NCI-H187 (cell line): ENCODE data around the gene RTEL1.
A peak's percentile ranks its signal among the peaks of the same experiment; 100 is the strongest.
"Not testable (repeated sequence)": the region's sequence is repeated elsewhere in the genome, so short reads cannot be mapped to it uniquely, and the experiment has no call there.

Experiments
- DNase-seq, 2 experiments: peaks; one replicate each; lab custom pipeline; 2025; lab: John Stamatoyannopoulos, UW

The RTEL1 gene

DNA sequence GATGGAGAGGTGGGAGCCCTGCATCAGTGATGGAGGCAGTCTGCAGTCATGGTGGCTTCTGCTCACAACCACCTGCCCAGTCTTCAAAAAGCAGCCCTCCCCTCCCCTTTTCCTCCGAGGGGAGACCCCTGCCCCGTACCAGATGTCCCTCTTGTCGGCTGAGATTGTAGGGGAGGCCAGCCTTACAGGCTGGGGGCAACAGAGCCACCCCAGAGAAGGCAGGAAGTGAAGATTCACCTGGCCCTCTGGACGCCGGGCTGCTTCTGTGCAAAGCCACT, 42.9 kb downstream of the RTEL1 start:
- DNase-seq: no peak

DNA sequence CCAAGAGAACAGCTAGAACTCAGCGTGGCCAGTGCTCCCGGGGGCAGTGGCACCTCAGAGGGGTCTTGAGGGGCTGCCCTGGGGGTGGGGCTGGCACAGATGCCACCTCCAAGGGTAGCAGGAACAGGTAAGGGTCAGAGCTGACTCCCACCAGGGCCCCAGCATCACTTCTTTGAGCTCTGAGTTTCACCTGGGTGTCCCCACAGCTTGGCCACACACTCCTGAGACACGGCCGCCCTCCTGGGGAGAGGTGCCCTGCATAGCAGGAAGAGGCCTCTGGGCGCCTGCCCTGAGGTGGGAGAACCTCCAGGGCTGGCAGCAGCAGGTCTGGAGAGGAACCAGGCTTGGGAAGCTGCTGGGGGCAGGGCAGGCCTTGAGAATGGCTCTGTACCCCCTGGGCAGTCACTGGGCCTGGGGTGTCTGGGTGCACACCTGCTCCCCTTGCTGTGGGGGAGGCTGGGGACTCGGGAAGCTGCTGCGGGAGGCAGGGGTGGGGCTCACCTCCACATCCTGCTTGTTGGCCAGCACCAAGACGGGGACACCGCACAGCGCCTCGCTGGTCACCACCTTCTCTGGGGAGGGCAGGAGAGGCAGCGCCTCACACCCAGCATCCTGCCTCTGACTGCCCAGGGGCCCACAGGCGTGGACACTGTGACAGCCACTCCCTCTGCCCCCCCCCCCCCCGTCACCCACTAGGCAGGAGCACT, 43.4 kb downstream of the RTEL1 start:
- DNase-seq: no peak

DNA sequence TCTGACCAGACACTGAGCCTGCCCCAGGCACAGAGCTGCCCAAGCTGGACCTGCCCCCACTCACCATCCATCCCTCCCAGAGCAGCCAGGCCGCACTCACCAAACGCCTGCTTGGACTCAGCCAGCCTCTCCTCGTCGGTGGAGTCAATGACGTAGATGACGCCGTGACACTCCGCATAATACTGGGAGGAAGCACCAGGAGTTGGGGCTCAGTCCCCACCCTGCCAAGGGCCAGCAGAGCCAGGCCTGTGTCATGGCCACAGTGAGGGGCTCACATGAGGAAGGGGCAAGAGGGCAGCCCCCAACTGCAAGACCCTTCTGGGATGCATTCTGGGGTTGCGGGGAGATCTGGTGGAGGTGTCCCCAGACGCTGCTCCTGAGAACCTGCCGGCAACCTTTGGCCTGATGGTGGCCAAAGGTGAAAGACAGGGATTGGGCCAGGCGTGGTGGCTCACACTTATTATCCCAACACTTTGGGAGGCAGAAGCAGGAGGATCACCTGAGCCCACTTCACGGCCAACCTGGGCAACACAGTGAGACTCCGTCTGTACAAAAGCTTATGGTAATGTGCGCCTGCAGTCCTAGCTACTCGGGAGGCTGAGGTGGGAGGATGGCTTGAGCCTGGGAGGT, 44.0 kb downstream of the RTEL1 start:
- no peak for DNase-seq

DNA sequence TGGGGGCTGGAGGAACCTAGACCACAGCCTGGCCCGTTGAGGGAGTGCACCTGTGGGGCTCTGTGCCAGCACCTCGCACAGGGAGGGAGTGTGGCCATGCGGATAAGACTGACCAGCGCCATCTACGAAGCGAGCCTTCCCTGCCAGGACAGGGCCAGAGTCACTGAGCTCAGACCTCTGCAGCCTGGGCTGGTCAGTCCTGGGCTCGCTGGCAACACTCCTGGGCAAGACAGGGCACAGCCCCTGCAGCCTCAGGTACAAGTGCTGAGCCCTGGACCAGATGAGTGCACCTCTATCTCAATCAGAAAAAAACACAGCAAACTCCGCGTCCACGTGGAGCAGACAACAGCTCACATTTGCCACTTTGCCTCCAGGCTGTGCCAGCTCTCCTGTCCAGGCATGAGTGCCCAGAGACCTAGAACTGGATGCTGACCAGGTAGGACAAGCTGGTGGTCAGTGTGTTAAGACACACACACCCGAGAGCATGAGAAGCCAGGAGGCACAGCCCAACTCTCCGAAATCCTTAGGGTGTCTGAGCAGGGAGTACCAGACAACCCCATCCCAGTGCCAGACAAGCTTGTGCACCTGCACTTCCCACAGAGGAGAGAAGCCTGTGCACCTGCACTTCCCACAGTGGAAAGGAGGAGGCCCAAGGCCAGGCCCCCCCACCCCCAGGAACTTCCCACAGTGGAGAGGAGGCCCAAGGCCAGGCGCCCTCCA, 44.8 kb downstream of the RTEL1 start:
- no peak for DNase-seq

DNA sequence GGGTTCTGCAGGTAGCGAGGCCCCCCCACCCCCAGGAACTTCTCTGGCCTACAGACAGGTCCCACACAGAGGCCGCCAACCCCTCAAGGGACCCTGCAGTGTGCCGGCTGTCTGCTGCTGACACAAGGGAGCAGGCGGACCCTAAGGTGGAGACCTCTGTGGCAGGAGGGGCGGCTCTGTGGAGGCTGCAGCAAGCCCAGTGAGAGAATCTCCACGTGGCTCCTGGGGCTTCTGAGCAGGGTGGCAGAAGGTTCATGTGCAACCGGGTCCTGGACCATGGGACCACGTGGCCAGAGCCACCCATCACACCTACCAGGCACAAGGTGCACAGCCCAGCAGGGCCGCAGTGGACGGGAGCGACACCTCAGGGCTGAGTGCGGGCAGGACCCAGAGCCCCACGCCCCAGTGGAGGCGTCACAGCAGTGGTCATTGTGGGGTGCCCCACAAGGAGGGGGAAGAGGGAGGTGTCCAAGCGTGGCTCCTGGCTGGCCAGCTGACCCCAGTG, 45.4 kb downstream of the RTEL1 start:
- no peak for DNase-seq

DNA sequence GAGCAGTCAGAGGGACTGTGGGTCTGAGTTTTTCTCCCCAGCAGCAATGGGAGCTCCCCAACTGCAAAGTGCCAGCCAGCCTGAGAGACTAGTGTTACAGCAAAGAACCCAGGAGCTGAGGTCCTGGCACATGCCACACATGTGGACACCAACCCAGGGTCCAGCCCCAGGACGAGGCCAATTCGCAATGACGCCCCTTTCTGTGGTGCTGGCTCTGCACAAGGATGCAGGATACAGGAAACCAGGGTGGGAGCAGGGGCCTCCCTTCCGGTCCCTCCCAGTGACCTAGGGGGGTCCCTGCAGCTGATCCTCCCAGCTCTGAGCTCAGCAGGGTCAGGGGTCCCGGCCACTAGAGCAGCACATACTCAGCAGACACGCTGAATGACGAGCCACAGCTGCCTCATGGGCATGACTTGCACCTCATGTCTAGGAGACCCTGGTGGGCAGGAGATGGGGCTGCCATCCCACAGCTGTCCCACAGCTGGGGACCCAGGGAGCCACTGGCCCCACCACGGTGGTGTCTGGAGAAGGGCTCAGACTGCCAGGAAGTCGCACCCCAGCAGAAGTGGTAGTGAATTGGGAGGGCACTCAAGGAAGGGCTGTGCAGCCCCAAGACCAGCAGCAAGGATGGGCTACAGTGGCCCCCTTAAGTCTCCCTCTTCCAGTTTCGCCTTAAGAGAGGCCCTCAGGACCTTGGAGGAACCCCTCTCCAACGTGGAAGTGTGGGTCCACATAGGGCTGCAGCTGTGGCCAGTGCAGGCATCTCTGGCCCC, 46.0 kb downstream of the RTEL1 start:
- DNase-seq: no peak

DNA sequence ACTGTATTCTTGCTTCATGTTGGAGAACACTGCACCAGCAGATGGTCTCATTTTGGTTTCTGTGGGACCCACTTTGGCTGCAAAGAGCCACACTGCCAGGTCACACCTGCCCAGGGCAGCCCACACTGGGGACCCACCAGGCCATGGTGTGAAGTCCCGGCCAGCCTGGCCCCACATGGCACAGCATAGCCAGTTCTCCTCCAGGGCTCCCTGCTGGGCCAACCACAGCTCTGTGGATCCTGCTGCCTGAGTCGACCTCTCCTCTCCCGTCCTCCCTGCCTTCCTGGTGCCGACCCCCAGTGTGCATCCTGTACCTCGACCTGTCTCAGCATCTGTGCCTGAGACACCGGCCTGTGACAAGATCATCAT, 46.6 kb downstream of the RTEL1 start:
- DNase-seq: no peak

DNA sequence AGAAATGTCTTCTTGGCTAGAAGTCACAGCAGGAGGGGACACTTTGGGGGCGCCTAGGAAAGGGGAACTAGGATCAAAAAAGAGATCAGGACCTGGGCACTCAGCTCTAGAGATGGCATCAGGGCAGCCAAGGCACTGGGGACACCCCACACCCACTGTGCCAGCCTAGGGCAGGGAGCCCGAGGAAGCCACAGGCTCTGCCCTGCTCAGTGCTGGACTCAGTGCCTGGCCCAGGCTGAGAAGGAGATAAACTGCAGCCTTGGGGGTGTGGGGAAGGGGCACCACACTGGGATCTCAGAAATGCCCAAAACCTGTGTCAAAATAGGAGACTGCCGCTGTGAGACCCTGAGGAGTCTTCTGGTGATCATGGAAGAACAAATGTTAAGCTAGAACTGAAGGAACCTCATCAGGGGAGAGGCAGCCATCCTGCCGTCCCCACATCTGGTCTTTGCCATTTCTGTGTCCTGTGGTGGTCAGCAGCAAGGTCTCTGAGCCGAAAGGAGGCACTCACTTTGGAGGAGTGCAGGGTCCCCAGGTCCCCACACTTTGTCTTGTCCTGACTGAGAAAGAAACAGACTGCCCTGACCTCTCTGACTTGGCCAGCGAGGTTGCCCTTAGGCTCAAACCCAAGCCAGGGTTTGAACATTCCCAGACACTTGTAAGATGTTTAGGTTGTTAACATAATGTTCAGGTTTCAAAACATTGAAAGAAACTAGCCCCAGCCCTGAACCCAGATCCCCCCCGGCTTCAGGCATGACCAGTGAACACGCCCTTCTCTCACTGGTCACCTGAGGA, 47.3 kb downstream of the RTEL1 start:
- no peak for DNase-seq

DNA sequence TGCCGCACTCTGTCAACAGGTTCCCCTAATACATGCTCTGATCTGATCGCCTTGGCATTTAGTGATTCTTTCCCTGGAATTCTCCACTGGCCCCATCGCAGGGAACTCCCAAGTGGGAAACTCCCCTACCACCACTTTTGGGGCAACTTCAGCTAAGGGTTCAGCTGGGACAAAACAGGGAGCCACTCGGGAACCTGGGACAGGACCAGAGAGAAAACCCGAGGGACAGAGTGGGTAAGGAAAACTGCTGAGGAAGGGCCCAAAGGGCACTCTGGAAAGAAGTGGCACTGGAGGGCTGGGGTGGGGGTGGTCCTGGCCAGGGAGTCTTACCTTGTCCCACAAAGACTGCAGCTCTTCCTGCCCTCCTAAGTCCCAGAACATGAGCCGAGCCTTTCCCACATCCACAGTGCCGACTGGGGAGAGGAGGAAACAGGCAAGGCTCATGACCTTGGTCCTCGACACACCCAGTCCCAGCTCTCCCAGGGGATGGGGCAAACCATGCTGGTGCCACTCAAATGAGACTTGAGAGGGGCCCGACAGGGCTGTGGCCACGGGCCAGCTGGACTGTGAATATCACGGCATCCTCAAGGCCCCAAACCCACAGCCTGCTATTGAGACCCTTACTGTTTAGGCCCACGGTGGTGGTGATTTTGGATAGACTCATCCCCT, 48.0 kb downstream of the RTEL1 start:
- no peak for DNase-seq

DNA sequence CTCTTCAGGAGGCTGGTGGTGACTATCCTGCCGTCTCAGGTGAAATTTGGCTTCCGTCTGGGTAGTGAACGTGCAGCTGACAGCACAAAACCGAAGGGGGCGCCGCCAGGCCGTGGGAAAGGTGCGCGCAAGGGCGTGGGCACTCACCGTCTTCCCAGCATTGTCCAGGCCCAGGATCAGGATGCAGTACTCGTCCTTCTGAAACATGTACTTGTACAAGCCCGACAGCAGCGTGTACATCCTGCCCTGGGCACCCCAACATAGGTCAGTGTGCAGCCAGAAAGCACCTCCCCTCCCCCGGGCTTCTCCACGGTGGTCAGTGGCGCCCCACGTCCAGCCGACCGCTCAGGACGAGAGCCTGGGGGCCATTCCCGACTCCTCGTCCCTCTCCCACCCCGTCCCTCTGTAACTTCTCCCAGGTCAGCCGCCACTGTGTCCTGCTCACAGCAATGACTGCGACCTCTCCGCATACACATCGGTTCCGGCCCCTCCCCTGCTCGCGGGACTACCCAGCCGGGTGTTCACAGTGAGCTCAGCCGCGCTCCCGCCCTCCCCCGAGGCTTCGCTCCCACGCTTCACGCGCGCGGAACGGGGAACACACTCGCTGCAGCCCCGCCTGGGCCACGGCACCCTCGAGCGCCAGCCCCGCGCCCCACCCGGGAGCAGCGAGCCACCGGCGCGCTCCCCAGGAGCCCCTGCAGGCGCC, 48.9 kb downstream of the RTEL1 start:
- DNase-seq: no peak

DNA sequence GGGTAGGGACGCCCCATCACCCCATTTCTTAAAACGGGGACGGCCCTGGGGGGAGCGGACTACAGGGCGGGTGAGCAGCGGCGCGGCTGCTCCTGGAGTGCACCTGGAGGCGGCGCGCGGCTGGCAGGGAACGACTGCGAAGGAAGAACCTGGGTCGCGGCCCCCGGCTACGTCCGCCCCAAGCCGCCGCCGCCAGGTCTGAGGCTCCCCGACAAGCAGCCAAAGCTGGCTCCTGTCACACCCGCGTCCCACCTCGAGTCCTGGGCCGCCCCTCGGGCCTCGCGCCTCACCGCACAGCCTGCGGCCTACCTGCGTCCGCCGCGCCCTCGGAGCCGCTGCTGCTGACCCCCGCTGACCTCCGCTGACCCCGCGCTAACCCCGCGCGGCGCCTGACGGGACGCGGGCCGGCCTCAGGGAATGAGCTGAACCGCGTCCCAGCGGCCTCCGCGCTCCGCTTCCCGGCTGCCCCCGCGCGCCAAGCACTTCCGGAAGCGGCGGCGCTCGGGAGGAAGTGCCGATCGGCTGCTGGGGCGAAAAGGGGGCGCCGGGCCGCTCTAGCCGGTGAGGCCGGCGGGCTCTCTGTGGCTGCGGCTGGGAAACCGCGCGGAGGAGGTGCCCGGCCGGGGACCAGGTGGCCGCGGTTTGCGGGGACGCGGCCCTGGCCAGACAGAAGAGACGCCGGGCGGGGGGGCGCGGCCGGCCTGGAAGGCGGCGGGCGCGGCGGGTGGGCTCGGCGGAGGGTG, 49.6 kb downstream of the RTEL1 start, which contains the start of the genes ARFRP1 and ZGPAT:
Gene ARFRP1 (minus strand): TSS at position 419 of the 743 bp plus-strand sequence. CDS start 885 bp downstream, outside the sequence.
Gene ZGPAT (plus strand): TSS at position 482 of the 743 bp plus-strand sequence. CDS start 542 bp downstream, outside the sequence.
- peak; percentile 60 to 79 for DNase-seq

DNA sequence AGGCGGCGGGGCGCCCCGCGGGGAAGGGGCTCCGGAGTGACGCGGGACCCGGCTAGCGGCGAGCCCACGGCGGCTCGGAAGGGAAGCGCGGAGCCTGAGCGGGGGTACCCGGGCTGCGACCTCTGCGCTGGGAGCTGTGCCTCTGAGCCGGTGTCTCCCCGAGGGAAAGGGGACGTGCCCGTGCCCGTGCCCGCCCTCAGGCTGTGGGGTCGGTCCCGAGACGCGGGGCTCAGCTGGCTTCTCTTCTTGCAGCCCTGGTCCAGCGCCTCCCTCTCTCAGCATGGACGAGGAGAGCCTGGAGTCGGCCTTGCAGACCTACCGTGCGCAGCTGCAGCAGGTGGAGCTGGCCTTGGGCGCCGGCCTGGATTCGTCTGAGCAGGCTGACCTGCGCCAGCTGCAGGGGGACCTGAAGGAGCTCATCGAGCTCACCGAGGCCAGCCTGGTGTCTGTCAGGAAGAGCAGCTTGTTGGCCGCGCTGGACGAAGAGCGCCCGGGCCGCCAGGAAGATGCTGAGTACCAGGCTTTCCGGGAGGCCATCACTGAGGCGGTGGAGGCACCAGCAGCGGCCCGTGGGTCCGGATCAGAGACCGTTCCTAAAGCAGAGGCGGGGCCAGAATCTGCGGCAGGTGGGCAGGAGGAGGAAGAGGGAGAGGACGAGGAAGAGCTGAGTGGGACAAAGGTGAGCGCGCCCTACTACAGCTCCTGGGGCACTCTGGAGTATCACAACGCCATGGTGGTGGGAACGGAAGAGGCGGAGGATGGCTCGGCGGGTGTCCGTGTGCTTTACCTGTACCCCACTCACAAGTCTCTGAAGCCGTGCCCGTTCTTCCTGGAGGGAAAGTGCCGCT, 50.4 kb downstream of the RTEL1 start:
- no peak for DNase-seq

DNA sequence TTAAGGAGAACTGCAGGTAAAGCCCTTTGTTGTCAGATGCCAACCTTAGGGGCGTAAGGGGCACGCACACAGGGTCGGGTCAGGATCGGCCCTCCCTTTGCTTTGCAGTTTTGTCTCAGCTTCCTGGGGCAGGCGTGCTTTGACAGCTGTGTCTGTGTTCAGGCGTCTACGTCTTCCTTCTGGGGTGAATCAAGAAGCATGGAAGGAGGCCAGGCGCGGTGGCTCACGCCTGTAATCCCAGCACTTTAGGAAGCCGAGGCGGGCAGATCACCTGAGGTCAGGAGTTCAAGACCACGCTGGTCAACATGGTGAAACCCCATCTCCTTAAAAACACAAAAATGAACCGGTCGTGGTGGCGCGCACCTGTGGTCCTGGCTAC, 51.0 kb downstream of the RTEL1 start:
- no peak for DNase-seq

DNA sequence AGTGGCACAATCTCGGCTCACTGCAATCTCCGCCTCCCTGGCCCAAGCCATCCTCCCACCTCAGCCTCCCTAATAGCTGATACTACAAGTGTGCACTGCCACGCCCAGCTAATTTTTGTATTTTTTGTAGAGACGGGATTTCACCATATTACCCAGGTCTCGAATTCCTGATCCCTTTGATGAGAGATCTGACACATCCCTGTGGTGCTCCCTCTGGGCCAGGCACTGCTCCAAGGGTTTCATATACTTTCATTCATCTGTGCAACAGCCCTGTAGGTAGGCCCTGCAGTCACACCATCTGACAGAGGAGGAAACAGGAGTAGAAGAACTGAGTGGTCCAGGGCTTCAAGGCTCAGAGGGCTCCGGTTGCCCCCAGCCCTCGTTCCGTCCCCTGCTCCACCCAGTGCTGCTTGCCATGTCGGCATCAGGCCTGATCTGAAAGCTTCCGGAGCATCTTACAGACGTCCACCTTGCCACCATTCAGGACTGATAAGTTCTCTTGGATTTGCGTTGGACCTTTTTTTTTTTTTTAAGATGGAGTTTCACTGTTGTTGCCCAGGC, 53.1 kb downstream of the RTEL1 start:
- DNase-seq: no peak

DNA sequence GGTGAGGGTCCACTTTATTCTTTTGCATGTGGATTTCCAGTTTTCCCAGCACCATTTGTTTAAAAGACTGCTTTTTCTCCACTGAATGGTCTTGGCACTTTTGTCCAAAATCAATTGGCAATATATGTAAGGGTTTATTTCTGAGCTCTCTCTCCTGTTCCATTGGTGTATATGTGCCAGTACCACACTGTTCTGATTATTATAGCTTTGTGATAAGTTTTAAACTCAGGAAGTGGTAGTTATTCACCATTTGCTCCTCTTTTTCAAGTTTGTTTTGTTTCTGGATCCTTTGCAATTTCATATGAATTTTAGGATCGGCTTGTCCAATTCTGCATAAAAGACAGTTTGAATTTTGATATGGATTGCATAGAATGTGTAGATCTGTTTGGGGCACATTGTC, 54.1 kb downstream of the RTEL1 start:
- no peak for DNase-seq

DNA sequence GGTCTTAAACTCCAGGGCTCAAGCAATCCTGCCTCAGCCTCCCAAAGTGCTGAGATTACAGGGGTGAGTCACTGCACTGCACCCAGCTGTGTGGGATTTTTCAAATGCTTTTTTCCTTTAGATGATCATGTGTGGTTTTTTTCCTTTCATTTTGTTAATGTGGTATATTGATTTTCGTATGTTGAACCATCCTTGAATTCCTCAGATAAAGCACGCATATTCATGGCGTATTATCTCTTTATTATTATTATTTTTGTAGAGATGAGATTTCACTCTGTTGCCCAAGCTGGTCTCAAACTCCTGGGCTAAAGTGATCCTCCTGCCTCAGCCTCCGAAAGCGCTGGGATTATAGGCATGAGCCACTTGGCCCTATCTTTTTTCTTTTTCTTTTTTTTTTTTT, 56.7 kb downstream of the RTEL1 start:
- no peak for DNase-seq

DNA sequence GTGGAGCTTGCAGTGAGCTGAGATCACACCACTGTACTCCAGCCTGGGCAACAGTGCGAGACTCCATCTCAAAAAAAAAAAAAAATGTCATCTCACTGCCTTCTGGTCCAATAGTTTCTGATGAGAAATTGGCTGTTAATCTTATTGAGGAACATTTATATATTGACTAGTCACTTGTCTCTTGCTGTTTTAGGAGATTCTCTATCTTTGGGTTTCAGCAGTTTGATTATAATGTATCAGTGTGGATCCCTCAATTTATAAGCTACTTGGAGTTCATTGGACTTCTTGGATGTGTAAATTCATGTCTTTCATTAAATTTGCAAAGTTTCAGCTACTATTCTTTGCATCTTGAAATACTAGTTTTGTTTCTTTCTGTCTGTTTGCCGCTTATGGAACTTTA, 60.9 kb downstream of the RTEL1 start:
- DNase-seq: no peak

DNA sequence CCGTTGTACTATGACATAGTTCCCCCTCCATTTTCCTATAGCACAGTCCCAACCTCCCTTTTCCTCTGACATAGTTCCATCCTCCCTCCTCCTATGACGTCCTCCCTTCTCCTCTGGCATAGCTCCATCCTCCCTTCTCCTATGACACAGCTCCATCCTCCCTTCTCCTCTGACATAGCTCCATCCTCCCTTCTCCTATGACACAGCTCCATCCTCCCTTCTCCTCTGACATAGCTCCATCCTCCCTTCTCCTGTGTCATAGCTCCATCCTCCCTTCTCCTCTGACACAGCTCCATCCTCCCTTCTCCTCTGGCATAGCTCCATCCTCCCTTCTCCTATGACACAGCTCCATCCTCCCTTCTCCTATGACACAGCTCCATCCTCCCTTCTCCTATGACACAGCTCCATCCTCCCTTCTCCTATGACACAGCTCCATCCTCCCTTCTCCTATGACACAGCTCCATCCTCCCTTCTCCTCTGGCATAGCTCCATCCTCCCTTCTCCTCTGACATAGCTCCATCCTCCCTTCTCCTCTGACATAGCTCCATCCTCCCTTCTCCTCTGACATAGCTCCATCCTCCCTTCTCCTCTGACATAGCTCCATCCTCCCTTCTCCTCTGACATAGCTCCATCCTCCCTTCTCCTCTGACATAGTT, 65.0 kb downstream of the RTEL1 start:
- not testable (repeated sequence) for DNase-seq
